Activated CD8-positive, alpha-beta T cell treated with anti-CD3 and anti-CD28 coated beads for 36 hours (primary cell): ENCODE results near the gene MRPL36. TPM values are rescaled to one million over a fixed set of nuclear protein-coding genes. Genes with fewer than 3 reads are reported as not detected.

Experiments used
- ATAC-seq: fragments of 200-7000 bp; cut with Tn5 transposase; one replicate; pipeline ENCODE4 v1.10.0; 2021; ENCODE audit warnings: mild to moderate bottlenecking, moderate library complexity
- CTCF ChIA-PET: fragments of 350-600 bp; sonication (Branson Sonifier 250); formaldehyde crosslinking; loops from one replicate; lab custom pipeline; 2021; ENCODE audit warnings: antibody characterized with exemption; lab: Charles Lee
- POLR2A ChIA-PET: fragments of 350-600 bp; sonication (Branson Sonifier 250); formaldehyde crosslinking; loops from one replicate; lab custom pipeline; 2021; ENCODE audit warnings: antibody characterized with exemption; lab: Charles Lee
- DNase-seq: peaks from one replicate; pipeline ENCODE4 v3.0.0-alpha.2; 2020
- H3K27ac Mint-ChIP-seq: one replicate; pipeline ENCODE4 v1.8.0; 2021; ENCODE audit warnings: mild to moderate bottlenecking, mixed read lengths
- H3K27me3 Mint-ChIP-seq: one replicate; pipeline ENCODE4 v1.8.0; 2021; ENCODE audit warnings: mixed read lengths
- H3K36me3 Mint-ChIP-seq: one replicate; pipeline ENCODE4 v1.8.0; 2021; ENCODE audit warnings: low read depth, mixed read lengths
- H3K4me1 Mint-ChIP-seq: one replicate; pipeline ENCODE4 v1.8.0; 2021; ENCODE audit warnings: low read depth, mixed read lengths
- H3K4me3 Mint-ChIP-seq: one replicate; pipeline ENCODE4 v1.8.0; 2021; ENCODE audit warnings: mild to moderate bottlenecking, moderate library complexity, mixed read lengths
- H3K9me3 Mint-ChIP-seq: one replicate; pipeline ENCODE4 v1.8.0; 2021; ENCODE audit warnings: mixed read lengths
- intact Hi-C: fragments of 100-400 bp; cut with micrococcal nuclease; formaldehyde crosslinking; loops from one replicate; pipeline ENCODE4 v1.10.0; 2022
- total RNA-seq, 2 experiments: library from RNA; stranded (reverse); gene quantifications; one replicate each; pipeline ENCODE4 v1.2.3, GENCODE V29; 2021
- TF ChIP-seq, protein P1 (sequence below): fragments of 200-600 bp; IDR thresholded peaks from one replicate; pipeline ENCODE4 v1.8.0; 2022; ENCODE audit warnings: antibody characterized with exemption, mild to moderate bottlenecking

Gene MRPL36
- total RNA-seq, 2 experiments from 2014 or later = 80.1 to 87.2 TPM

DNA sequence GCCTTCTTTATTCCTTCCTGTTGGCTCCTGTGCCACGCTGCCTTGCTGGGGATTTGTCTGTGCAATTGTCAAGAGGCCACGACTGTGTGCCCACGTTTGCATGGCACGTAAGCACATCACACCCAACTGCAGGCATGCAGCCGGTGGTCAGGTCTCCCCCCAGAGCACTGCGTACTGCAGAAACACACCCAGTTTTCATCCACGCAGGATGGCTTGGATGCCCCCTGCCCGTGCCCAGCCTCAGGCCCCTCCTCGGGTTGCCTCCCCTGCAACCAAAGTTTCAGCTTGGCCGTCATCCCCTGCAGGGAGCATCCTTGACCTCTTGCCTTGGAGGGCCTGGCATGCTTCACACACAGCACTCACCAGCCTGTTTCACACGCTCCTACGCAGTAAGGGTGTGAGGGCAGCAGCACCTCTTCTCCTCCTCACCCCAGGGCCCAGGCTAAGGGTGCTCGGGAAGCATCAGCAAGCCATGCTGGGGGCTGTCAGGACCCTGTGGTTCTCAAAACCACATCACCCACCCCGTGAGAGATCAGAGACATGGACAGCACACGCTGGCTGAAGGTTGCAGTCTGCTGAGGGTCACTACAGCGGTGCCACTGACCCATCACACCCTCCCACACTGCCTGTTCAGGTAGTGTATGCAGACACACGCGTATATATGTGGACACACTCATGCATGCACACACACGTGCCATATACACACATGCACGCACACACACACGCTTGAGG lies 3.1 kb downstream of the MRPL36 start:
- DNase-seq (no peak), ATAC-seq (no peak)
- no peaks in the 10 kb centered on the region for H3K9me3 Mint-ChIP-seq
- H3K4me1 Mint-ChIP-seq = peaks cover 64% of the 10 kb centered on the region
- peak overlapping the region; percentile 52 for H3K27ac Mint-ChIP-seq
- ChIA-PET CTCF (no interaction called here), POLR2A (no interaction called here)
- H3K27me3 Mint-ChIP-seq = no peaks in the 10 kb centered on the region
- intact Hi-C loops = no loop called here
- TF ChIP-seq, protein P1, sequence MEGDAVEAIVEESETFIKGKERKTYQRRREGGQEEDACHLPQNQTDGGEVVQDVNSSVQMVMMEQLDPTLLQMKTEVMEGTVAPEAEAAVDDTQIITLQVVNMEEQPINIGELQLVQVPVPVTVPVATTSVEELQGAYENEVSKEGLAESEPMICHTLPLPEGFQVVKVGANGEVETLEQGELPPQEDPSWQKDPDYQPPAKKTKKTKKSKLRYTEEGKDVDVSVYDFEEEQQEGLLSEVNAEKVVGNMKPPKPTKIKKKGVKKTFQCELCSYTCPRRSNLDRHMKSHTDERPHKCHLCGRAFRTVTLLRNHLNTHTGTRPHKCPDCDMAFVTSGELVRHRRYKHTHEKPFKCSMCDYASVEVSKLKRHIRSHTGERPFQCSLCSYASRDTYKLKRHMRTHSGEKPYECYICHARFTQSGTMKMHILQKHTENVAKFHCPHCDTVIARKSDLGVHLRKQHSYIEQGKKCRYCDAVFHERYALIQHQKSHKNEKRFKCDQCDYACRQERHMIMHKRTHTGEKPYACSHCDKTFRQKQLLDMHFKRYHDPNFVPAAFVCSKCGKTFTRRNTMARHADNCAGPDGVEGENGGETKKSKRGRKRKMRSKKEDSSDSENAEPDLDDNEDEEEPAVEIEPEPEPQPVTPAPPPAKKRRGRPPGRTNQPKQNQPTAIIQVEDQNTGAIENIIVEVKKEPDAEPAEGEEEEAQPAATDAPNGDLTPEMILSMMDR = no peak
- no peak overlapping the region for H3K4me3 Mint-ChIP-seq
- peaks cover 30% of the 10 kb centered on the region for H3K36me3 Mint-ChIP-seq

DNA sequence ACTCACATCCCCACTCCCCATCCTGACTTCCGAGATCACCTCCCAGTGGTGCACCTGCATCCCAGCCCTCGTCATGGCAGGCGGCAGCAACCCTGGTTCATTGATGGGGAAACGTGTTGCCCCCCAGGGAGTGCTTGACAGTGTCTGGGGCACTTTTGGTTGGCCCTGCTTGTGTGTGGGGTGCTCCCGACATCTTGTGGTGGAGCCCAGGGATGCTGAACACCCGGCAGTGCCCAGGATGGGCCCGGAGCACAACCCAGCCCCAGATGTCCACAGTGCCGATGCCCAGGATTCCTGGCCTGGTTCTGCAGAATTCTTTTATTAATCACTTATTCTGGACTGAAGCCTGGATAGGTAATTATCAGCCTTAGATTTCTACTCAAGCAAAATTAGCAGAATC lies 3.7 kb downstream of the MRPL36 start:
- Mint-ChIP-seq H3K9me3 (no peaks in the 10 kb centered on the region), H3K27me3 (no peaks in the 10 kb centered on the region), H3K27ac (no peak overlapping the region), H3K4me3 (no peak overlapping the region), H3K36me3 (peaks cover 30% of the 10 kb centered on the region), H3K4me1 (peaks cover 70% of the 10 kb centered on the region)
- ATAC-seq (no peak), DNase-seq (no peak)
- TF ChIP-seq, protein P1 = no peak
- POLR2A ChIA-PET = no interaction called here
- intact Hi-C loops = no loop called here
- CTCF ChIA-PET = no interaction called here

DNA sequence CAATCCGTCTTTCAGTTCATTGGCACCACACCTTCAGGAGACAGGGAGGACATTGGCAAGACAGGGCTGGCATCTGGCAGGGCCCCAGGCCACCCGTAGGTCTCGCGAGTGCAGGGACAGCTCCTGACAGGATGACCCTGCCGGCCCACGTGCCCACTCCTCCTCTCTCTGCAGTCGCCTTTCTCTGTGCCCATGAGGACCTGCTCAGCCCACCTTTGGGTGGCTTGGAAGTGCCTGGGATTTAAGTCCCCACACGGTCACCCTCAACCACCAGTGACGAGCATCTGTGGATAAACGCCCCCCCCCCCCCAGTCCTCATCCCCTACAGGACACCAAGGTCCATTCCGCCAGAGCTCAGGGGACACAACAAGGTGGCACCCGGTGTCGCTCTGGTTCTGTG lies 4.1 kb downstream of the MRPL36 start:
- Mint-ChIP-seq H3K27me3 (no peaks in the 10 kb centered on the region), H3K4me1 (peaks cover 73% of the 10 kb centered on the region), H3K9me3 (no peaks in the 10 kb centered on the region), H3K4me3 (no peak overlapping the region), H3K27ac (no peak overlapping the region), H3K36me3 (peaks cover 29% of the 10 kb centered on the region)
- POLR2A ChIA-PET = no interaction called here
- CTCF ChIA-PET = no interaction called here
- no peak for ATAC-seq
- intact Hi-C loops = no loop called here
- TF ChIP-seq, protein P1 = no peak
- DNase-seq = no peak

DNA sequence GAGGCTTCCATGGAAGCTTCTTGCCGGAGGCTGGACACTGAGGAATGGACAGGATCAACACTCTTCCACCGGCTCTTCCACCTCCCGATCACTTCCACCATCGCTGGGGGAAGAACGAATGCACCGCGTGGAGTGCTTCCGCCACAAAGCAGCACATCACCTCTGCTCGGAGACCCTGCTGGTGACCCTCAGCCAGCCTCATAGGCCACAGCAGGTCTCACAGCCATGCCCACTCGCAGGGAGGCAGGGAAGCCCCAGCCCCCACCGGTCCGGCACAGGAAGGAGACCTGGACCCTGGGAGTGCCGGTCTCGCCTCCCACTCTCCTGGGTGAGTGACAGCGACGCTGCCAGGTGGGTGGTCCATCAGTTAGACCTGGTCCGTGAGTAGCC lies 4.7 kb downstream of the MRPL36 start:
- intact Hi-C loops = no loop called here
- ATAC-seq (no peak), DNase-seq (no peak)
- H3K4me1 Mint-ChIP-seq = peaks cover 79% of the 10 kb centered on the region
- TF ChIP-seq, protein P1 = no peak
- H3K27me3 Mint-ChIP-seq = no peaks in the 10 kb centered on the region
- H3K27ac Mint-ChIP-seq = no peak overlapping the region
- H3K36me3 Mint-ChIP-seq = peaks cover 28% of the 10 kb centered on the region
- H3K4me3 Mint-ChIP-seq = no peak overlapping the region
- ChIA-PET CTCF (no interaction called here), POLR2A (no interaction called here)
- no peaks in the 10 kb centered on the region for H3K9me3 Mint-ChIP-seq

DNA sequence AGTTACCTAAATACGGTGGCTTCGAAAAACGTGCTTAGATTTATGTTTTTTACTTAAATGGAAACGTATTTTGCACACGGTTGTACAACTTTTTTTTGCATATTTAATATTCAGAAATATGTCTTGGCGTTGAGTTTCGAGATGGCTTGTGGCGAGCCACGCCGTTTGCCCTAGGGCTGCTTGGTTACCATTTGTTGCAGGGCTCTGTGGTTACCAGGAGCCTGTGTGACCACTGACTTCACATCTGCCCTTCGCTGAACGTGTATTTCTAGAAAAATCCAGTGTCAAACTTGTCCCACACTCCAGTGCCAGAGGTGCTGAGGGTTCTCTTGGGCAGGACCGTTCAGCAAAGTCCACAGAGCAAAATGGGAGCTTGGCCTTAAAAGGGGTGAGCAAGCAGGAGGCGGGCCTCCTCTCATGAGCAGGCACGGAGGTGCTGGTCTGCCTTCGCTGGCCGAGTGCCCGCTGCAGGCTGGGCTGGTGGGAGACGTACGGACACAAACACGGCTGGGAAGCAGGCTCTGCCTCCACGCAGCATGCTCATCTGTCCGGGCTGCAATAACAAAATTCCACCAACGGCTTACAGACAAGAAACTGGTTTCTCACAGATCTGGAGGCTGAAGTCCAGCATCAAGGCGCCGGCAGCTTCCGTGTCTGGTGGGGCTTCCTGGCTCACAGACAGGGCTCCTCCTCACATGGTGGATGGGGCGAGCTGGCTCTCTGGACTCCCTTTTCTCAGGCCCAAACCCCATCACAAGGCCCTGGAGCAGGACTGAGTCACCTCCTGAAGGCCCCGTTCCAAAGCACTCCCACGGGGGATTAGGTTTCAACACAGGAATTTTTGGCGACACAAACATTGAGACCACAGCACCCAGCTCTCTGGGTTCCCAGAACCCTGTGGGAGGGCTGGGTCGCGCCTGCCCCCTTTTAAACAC lies 5.4 kb downstream of the MRPL36 start:
- DNase-seq = peak; percentile 53
- H3K27ac Mint-ChIP-seq = peak overlapping the region; percentile 93

More for the DNA sequence above, 5.4 kb downstream of the MRPL36 start:
- peaks cover 28% of the 10 kb centered on the region for H3K36me3 Mint-ChIP-seq
- ATAC-seq = no peak
- CTCF ChIA-PET = no interaction called here
- peaks cover 85% of the 10 kb centered on the region for H3K4me1 Mint-ChIP-seq
- H3K27me3 Mint-ChIP-seq = no peaks in the 10 kb centered on the region
- POLR2A ChIA-PET = interaction anchor here (2.3 kb wide), 1 partner anchor 8 kb away, joined by 11 read pairs; the partner anchor contains the start of gene NDUFS6
- TF ChIP-seq, protein P1 = no peak
- H3K9me3 Mint-ChIP-seq = no peaks in the 10 kb centered on the region
- H3K4me3 Mint-ChIP-seq = no peak overlapping the region
- intact Hi-C loops = no loop called here
